GM10266 (cell line): ENCODE data around the gene COL23A1.

Source experiments
- DNase-seq: peaks from one replicate; pipeline ENCODE4 v3.0.0; 2012; ENCODE audit errors: extremely low spot score
- TF ChIP-seq, protein P1 (sequence below): IDR thresholded peaks from 2 replicates; pipeline ENCODE4 v1.5.1; 2012; ENCODE audit warnings: mild to moderate bottlenecking, low read depth; ENCODE audit not compliant: control insufficient read depth, insufficient read depth; ENCODE audit errors: missing control alignments

Gene COL23A1

DNA sequence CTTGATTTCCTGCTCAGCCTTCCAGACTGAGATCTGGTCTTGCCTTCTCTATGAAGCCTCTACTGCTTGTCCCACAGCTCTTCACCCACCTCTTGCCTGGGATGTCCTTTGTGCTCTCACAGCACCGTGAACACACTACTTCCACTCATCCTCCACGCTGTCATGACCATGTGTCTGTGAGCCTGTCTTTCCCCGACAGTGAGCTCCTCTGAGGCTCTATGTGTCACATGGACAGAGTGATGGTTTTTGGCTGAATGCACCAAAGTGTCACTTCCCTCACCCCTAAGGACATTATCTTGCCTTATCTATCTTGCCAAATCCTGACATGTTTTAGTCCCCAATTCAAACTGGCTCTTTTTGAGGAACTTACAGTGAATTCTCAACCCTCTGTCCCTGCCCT lies 368.9 kb downstream of the COL23A1 start:
- TF ChIP-seq, protein P1, sequence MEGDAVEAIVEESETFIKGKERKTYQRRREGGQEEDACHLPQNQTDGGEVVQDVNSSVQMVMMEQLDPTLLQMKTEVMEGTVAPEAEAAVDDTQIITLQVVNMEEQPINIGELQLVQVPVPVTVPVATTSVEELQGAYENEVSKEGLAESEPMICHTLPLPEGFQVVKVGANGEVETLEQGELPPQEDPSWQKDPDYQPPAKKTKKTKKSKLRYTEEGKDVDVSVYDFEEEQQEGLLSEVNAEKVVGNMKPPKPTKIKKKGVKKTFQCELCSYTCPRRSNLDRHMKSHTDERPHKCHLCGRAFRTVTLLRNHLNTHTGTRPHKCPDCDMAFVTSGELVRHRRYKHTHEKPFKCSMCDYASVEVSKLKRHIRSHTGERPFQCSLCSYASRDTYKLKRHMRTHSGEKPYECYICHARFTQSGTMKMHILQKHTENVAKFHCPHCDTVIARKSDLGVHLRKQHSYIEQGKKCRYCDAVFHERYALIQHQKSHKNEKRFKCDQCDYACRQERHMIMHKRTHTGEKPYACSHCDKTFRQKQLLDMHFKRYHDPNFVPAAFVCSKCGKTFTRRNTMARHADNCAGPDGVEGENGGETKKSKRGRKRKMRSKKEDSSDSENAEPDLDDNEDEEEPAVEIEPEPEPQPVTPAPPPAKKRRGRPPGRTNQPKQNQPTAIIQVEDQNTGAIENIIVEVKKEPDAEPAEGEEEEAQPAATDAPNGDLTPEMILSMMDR, result no peak
- DNase-seq, result no peak

DNA sequence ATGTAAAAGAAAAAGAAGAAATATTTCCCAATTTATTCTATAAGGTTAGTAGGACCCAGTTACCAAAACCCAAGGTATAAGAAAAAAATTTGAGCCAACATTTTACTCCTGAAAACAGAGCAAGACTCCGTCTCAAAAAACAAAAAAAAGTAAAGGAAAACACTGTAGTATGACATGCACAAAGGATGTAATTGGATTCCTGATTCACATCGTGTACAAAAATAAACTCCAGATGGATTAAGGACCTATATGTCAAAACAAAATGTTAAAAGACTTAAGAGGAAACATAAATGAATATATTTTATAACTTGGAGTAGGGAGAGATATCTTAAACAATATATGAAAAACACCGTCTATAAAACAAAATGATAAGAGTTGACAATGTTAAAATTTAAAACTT lies 371.4 kb downstream of the COL23A1 start:
- TF ChIP-seq, protein P1, result no peak
- no peak for DNase-seq

DNA sequence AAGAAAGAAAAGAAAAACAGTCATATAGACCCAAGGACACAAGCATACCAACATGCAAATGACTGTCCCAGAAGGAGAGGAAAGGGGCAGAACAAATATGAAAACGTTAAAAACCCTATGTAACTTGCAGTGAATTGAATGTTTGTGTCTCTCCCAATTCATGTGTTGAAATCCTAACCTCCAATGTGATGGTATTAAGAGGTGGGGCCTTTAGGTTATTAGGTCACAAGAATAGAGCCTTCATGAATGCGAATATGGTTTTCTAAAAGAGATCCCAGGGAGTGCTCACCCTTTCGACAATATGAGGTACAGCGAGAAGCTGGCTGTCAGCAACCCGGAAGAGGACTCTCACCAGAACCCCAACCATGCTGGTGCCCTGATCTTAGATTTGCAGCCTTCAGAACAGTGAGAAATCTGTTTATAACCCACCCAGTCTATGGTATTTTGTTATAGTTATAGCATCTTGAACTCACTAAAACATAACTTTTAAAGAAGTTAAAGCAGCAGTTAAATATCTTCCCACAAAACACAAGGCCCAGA lies 371.9 kb downstream of the COL23A1 start:
- no peak for DNase-seq
- TF ChIP-seq, protein P1, result no peak

DNA sequence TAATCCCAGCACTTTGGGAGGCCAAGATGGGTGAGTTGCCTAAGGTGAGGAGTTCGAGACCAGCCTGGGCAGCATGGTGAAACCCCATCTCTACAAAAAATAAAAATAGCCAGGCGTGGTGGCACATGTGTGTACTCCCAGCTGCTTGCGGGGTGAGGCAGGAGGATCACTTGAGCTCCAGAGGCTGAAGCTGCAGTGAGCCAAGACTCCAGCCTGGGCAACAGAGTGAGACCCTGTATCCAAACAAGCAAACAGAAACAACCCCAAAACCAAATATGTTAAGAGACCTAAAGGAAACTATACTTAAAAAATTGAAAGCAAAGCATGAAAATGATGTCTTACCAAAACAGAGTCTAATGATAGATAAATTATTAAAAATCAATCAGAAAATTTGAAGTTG lies 373.4 kb downstream of the COL23A1 start:
- TF ChIP-seq, protein P1, result no peak
- DNase-seq, result no peak

DNA sequence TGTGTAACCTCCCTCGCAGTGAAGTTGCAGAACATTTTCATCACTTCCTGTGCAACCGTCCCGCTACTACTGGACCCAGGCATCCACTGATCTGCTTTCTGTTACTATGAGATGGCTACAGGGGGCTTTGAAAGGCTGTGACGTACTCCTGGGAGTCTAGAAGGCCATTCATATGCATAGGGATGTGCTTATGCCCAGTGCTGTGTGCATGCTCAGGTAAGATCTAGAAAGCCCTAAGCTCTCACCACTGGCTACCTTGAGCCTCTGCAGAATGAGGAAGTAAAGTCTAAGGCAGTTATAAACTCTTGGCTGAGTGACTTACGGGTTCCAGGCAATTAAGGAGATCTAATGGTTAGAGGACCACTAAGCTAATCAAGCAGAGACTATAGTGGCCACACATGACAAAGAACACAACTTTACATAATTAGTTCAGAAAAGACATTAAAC lies 374.1 kb downstream of the COL23A1 start:
- no peak for DNase-seq
- TF ChIP-seq, protein P1, result no peak

DNA sequence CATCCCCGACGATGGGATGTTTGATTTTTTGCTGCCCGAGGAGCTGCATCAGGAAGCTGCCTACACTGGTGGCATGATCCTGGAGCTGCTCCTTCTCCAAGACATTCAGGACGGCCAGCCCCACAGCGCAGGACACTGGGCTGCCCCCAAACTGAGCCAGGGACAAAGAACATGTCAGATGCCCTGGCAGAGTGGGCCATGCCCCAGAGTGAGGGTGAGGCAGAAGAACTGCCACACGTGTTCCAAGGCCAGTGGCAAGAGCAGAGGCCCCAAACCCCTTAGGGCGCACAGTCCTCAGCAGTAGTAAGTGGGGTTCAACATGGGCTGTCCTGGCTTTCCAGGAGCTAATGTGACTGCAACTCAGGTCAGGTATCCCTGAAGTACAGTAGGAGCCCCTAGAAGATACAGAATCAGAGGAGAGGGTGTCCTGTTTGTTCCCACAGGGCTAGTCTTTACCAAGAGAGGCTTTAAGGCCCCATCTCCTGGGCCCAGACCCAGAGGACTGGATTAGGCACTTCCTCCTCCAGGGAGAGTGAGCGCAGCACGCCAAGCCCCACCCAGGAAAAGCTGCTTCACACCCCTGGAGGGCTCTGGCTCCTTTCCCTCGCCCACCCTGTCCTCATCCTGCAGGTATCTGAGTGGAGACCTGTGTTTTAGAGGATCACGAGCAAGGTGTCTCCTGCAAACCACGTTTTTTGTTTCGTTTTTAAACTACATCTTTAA lies 374.8 kb downstream of the COL23A1 start:
- TF ChIP-seq, protein P1, result no peak
- no peak for DNase-seq

DNA sequence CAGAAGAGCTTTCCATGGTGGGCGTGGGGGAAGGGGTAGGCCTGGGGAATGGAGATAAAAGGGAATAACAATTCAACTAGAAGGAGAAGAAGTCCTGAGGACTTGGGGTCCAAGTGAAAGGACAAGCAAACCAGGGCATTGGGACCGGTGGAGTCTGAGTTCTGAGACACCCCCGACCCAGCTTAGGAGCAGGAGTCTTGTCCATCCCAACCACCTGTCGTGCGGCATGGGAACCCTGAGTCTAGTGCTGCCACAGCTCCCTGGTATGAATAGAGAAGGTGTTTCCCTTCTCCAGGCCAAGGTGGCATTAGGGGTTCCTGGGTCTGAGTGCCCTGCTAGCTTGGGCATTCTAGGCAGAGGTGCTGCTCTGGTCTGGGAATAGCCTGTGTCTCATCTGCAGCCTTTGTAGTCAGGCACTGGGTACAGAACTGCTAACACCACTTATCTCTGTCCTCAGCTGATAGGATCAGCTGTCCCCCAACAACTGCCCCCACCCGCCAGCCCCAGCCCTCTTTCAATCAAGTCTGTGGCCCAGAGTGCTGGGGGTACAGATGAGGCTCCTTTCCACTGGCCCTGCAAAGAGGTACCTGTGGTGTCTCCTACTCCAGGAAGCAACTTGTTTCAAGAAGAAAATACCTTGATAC lies 375.9 kb downstream of the COL23A1 start:
- DNase-seq, result no peak
- TF ChIP-seq, protein P1, result no peak
